SIG-M5 treated with dmso at 0.1 percent for 504 hours (cell line): ENCODE results near the gene XXYLT1.
"Not testable (repeated sequence)": the region's sequence is repeated elsewhere in the genome, so short reads cannot be mapped to it uniquely, and the experiment has no call there.

Source experiments
- DNase-seq: peaks from one replicate; lab custom pipeline; 2025; ENCODE audit not compliant: unreplicated experiment; lab: John Stamatoyannopoulos, UW

The XXYLT1 gene

DNA sequence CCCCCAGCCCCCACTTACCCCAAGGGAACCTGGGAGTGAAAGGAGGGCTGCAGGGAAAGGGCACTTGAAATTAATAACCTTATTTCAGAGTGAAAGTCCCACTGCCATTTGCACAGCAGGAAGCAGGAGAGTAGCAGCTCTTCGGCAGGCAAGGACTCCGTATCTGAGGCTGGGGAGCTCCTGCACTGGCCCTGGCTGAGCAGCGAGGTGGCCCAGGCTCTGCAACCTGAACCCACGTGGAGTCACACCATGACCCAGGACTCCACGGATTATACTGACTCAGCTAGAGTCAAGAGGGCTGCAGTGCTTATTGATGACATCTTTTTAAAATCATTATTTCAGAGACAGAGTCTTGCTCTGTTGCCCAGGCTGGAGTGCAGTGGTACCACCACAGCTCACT lies 214.5 kb downstream of the XXYLT1 start:
- DNase-seq, result no peak

DNA sequence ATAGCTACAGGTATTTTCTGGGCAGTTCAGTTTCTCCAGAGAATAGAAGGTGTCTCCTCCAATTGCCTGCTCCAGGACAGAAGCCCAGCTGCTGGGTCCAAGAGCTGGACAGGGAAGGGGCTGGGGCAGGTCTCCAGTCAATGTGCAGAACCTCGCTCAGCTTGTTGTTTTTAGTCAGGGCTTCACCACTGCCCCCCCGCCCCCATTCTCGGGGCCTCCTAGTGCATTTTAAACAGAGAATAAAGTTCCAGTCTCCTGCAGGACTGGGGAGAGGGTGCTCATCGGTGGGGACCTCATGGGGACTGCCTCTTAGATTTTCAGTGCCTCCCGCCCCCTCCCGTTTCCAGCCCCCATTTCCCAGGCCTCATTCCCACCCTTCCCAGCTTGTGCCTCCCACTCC lies 216.6 kb downstream of the XXYLT1 start:
- DNase-seq, result no peak

DNA sequence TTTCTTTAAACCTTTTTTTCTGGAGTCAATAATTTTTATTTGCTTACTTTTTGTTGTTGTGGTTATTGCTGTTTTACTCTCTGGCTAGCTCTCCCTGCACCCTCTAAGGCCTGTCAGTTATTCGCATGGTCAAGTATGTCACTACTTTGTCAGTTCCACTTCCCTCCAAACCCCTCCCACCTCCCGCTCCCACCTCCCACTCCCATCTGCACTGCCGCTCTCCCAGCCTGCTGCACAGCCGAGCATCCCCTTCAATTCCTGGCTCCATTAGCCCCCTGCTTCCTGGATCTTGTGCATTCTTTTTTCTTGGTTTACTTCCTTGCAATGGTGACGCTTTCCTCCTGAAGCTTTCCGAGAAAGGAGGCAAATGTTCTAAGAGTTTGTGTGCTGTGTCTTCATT lies 218.0 kb downstream of the XXYLT1 start:
- no peak for DNase-seq

DNA sequence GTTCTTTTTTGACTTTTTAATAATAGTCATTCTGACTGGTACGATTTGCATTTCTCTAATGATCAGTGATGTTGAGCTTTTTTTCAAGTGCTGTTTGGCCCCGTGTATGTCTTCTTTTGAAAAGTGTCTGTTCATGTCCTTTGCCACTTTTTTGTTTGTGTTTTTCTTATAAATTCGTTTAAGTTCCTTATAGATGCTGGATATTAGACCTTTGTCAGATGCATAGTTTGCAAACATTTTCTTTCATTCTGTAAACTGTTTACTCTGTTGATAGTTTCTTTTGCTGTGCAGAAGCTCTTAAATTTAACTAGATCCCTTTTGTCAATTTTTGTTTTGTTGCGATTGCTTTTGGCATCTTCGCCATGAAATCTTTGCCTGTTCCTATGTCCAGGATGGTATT lies 220.7 kb downstream of the XXYLT1 start:
- not testable (repeated sequence) for DNase-seq

DNA sequence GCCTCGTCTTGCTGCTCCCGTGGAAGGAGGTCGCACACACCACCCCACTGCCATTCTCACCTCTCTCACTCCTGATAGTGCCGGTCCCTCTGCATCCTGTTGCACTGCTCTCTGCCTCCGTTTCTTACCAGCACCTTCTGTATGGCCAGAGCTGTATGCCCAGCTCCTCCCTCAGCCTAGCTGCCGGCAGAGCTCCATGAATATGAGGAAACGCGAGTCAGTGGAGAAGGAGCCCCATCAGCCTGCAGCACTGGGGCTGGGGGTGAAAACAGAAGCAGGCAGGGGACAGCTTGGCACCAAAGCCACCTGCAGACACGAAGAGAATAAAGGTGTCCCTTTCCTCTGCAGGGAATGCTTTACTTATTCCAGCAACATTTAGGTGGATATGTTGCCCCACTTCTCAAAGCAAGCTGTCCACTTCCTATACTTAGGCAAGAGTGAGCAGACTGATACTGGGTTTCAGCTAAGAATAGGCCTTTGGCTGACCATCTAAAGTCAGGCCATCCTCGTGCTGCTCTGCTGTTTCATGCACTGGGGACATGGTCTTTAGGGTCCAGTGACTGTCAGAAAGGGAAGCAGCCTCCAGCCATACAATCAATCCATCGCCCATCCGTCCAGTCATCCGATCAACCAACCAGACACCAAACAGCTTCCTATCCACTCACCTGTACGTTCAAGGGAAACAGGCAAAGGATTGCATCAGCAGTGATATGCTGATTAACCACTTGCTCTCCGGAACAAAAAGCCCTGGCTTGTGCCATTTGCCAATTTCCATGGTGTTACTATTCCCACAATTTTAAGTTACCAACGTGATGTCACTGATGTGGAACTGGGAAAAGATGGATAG lies 222.7 kb downstream of the XXYLT1 start:
- no peak for DNase-seq

DNA sequence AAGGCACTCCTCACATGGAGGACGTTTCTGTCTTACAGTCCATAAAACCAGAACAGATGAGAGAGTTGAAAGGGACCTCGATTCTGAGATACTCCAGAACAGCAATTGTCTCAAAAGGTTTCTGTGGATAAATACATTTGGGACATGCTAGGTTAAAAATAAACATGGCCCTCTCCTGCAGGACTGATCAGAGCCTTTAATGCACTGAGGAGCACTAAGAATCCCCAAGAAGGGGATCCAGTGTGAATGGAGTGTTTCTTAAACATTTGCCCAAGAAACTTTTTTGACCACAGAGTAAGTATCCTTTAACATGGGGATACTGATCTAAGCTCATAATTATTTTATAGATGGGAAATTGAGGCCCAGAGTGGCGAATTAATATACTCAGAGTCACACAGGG lies 223.4 kb downstream of the XXYLT1 start:
- no peak for DNase-seq

DNA sequence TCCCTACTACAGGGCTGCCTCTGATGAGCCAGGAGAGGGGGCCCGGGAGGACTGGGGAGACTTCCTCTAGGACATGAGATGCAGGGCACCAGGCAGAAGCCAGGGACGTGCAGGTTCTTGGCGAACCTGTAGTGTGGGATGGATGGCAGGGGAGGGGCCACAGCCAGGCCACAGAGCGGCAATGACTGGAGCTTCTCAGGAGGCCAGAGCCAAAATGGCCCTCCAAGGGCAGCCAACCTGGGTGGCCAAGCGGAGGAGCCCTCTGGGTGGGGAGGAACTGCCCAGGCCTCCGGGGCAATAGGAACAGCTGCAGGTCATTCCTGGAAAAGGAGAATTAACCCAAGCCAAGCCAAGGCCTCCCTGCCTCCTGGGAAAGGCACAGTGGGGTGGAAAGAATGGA lies 224.5 kb downstream of the XXYLT1 start:
- no peak for DNase-seq

DNA sequence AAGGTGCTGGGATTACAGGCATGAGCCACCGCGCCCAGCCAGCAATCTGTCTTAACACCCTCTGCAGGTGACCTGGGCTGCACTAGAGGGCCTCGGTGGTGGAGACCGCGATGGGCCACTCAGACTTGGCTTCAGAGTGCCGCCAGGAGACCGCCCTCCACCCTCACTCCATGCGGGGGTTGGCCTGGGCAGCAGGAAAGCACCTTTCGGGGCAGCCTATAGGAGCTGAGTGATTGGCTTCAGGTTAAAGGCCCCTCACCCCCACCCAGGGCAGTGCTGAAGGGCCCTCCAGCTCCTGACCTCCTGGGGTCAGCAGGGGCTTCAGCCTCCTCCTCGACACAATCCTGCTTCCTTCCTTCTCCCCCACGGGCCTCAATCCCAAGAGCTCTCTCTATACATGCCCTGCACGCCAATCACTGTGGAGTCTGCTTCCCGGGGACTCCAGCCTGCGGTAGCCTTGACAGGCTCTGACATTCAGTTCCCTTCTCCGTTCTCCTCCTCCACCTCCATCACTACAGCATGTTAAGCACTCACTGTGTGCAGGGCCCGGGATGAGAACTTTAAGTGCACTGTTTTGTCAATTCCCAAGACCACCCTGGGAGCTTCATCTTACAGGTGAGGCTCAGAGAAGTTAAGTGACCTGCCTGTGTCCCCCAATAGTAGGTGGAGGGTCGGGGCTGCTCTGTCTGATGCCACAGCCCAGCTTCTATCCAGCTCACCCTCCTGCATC lies 225.3 kb downstream of the XXYLT1 start:
- DNase-seq, result no peak

DNA sequence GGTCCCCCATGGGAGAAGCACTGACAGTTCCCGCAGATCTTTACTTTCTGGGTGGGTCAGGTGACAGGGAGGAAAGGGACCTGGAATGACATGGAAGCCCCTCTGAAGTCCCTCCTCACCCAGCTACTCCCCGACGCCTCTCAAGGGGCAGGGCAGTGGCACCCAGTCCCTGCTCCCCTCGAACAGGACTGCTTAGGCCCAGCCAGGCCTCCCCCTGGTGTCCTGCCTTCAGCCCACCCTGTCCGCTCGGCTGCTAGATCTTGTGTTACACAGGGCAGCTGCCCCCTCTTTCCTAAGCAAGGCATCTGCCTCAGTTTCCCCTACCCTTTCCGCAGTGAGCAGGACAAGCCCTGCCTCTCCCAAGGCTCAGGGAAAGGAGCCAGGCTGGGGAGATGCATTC lies 226.5 kb downstream of the XXYLT1 start:
- DNase-seq, result no peak

DNA sequence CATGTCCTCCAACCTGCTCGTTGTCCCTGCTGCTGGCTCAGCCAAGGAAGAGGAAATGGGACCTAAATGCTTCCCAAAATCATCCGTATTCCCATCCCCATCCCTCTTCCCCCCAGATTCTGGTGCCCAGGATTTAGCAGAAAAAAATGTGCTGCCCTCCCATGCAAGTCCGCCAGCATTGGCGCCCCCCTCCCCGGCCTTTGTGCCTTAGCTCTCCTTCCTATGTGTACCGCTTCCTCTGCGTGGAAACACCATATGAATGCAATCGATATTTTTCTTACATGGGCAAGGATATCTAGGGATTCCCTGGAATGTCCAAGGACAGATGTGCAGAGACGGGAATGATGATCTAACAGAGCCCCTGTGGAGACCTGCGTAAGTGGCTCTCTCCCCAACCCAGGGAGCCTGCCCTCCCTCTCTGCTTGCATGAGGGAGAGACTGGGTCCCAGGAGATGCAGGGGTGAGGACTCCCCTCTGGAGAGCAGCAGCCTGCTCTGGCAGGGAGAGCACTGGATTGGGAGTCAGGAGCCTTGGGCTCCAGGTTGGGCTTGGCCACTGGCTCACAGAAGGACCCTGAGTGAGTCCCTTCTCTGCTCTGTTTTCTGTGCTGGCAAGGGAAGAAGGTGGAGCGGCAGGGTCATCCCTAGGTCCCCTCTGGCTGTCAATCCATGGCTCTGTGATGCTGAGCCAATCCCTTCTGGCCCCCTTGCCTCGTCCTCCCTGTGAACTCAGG lies 227.2 kb downstream of the XXYLT1 start:
- no peak for DNase-seq

DNA sequence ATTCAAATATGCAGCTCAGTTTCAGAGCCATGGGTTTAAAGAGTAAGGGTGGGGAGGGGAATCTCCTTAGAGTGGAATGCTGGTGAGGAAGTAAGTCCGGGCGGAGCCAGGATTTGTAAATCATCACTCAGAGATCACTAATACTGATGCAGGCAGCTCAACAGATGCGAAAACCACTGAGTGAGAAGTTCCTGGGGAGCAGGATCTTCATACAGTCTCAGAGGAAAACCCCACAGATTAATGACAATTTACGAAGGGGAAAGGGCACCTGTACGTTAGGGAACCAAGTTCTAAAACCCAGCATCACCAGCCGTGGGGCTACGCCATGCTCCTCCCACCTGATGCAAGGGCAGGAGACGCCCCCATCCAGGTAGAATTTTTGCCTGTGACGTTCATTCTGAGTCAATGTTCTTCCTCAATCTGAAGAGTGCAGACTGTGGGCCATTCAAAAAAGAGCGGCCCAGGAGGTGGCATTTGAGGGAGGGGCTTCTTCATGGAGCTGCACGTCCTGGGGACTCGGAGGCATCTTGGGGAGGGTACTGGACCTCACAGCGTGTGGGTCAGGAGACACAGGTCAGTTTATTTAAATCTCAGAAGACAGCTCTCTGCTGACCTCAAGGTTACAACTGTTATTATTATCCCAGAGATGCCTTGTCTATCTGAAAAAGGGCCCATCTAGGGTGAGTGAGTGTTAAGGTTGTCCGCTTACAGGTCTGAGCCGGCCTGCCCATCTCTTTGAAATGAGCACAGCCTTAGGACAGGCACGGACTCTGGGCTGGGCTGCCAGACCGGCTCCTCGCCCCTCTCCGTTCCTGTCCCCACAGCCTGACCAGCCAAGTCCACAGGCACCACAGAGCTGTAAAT lies 228.0 kb downstream of the XXYLT1 start:
- no peak for DNase-seq

DNA sequence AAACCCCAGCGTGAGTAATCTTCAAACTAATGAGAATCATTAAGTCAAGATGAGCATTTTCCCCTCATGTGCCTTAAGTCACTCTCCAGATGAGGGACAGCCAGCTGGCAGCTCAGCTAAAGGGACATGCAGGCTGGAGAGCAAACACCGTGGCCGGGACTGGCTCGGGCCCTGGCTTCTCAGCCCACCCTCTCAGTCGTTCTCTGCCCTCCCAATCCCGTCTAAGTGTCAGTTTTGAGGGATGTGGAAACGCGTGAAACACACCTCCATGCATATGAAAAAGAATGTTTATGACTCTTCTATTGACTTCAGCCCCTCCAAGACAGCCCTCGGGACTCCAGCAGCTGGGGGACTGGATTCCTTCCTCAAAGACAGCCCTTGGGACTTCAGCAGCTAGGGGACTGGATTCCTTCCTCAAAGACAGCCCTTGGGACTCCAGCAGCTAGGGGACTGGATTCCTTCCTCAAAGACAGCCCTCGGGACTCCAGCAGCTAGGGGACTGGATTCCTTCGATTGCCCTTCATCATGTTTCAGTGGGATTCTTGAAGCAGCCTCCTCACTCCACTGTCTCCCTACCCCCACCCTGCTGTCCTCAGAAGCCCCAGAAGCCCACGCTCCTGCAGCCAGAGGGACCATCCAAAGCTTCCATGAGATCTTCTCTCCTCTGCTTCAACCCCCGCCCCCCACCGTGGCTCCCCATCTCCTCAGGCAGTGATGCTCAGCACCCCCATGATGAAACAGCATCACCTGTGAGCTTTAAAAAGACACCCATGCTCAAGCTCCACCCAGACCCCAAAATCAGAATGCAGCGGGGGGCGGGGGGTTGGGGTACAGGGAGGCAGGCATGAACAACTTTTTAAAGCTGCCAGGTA lies 228.9 kb downstream of the XXYLT1 start:
- DNase-seq, result no peak

DNA sequence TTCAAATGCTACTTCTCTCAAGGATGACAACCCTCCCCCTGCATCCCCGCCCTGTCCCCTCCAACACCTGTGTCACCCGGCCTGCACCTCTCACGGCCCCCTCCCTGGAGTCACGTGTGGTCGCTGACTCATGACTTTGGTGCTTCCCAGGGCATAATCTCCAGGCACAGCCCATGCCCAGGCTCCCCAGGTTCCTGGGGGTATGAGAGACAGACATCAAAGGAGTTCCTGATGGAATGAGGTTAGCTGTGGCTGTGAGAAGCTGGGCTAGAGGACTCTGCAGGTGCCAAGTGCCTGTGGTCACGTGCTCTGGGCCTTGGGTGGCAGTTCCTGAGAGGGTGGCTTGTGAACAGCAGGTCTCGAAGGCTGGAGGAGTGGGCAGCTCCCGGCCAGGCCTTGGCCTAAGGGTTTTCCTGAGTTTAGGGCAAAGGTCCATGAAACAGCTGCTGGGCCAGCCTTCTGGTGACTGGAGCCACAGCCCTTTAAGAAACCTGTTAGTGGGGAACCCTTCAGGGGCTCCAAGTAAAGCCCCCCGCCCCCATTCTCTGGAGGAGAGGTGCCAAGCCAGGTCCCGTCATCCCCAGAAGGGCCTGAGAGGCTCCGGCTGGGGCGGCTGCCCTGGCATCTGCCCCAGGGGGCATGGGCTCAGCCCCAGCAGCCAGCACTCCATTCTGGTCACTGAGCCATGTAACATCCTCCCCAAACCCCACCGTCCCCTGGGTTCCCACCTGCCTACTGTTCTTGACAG lies 230.0 kb downstream of the XXYLT1 start:
- DNase-seq, result no peak

DNA sequence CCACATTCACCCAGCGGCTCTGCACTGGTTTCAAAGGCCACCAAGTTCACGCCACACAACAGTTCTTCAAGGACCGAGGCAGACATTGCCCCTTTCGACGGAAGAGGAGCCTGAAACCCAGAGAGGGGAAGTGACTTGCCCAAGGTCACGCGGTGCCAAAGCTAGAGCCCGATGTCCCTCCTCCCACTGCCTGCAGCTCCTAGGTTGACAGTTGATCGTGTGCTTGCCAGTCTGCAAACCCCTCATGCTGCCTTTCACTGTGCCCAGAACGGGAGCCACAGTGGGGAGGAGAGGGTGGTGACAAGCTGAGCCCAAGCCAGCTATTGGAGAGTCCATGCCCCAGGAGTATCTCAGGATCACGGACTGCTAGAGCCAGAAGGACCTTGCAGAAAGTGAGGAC lies 230.9 kb downstream of the XXYLT1 start:
- peak; percentile 59 for DNase-seq

DNA sequence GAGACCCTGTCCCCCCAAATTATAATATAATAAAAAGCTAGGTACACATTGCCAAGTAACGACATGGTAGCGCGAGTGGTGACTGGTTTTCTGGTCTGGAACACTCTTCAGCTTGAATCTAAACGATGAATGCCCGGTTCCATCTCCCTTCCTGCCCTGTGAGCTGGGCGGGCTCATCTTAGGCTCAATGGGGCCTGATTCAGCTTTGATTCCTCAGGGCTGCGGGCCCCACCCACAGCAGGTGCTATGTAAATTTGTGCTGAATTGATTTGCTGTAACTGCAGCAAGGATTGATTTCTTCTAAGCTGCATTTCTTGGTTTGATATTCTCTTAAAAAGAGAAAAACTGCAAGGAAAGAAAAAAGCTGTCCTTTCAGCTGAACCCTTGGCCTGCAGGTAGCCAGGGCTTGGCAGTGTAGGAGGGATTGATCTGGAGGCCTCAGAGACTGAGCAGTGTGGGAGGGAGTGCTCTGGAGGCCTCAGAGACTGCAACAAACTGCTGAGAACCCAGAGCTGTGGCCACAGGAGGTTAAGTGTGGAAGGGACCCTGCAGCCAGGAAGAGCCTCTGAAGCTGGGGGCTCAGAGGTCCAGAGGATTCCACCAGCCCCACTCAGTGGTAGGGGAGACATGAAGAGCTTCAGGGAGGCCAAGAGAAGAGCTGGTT lies 231.6 kb downstream of the XXYLT1 start:
- no peak for DNase-seq

DNA sequence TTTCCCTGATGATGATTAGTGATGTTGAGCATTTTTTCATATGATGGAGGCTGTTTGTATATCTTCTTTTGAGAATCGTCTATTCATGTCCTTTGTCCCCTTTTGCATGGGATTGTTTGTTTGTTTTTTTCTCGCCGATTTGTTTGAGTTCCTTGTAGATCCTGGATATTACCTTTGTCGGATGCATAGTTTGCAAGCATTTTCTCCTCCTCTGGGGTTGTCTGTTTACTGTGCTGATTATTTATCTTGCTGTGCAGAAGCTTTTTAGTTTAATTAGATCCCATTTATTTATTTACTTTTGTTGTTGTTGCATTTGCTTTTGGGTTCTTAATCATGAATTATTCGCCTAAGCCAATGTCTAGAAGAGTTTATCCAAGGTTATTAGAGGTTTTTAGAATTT lies 232.8 kb downstream of the XXYLT1 start:
- no peak for DNase-seq

DNA sequence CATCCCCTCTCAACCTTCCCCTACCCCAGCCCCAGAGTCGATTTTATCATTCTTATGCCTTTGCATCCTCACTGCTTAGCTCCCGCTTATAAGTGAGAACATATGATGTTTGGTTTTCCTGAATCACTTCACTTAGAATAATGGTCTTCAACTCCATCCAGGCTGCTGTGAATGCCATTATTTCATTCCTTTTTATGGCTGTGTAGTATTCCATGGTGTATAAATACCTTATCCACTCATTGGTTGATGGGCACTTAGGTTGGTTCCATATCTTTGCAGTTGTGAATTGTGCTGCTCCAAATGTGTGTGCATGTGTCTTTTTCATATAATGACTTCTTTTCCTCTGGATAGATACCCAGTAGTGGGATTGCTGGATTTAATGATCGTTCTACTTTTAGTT lies 233.4 kb downstream of the XXYLT1 start:
- DNase-seq, result not testable (repeated sequence)

DNA sequence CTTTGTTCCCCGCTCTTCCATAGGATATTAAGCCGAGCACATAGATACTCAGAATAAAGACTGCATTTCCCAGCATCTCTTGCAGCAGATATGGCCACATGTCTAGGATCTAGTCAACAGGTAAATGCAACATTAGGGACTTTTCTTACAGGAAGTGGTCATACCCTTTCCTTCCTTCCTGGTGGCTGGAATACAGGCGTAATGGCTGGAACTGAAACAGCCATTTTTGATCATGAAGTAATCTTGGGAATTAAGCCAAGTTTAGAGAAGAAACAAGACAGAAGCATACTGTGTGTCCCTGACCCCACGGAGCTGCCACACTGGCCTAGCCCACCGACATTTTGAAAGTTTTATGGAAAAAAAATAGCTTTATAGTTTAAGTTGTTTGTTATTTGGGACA lies 234.0 kb downstream of the XXYLT1 start:
- no peak for DNase-seq

DNA sequence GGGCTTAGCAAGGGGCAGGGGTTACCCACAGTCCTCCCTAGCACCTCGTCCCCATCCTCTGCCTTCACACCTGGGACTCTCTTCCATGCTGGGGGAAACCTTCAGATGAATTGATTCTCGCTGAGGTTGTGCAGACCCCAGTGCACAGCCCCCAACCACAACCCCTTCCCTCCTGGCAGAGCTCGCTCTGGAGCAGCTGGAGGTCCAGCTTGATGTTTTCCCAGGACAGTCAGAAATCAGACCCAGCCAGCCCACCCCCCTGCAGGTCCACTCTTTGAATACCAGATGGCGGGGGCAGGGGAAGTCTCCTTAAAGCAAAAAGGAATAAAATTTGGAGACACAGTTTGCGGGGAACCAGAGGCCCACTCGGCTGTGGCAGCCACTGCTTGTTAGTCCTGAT lies 234.4 kb downstream of the XXYLT1 start:
- DNase-seq, result no peak
